HEK293T (cell line): ENCODE data around the gene PARP8.
"Not testable (repeated sequence)": the region's sequence is repeated elsewhere in the genome, so short reads cannot be mapped to it uniquely, and the experiment has no call there.

Experiments
- CTCF ChIA-PET: fragments of 350-600 bp; formaldehyde crosslinking; extraction: SDS; loops from one replicate; lab custom pipeline; 2021; ENCODE audit warnings: antibody characterized with exemption, inconsistent platforms; lab: Yijun Ruan, JAX
- POLR2A ChIA-PET: fragments of 350-600 bp; formaldehyde crosslinking; extraction: SDS; loops from one replicate; lab custom pipeline; 2020; ENCODE audit warnings: antibody characterized with exemption, inconsistent platforms; lab: Yijun Ruan, JAX
- DNase-seq: peaks from one replicate; pipeline ENCODE4 v3.0.0; 2012; ENCODE audit warnings: mixed read lengths; ENCODE audit errors: extremely low spot score
- ARNT ChIP-seq: fragments of 450-650 bp; IDR thresholded peaks from 2 replicates; pipeline ENCODE4 v1.6.1; 2017; ENCODE audit warnings: mild to moderate bottlenecking
- BHLHE40 ChIP-seq: fragments of 450-650 bp; IDR thresholded peaks from 2 replicates; pipeline ENCODE4 v1.6.1; 2016; ENCODE audit warnings: mild to moderate bottlenecking, moderate library complexity, borderline replicate concordance
- CTBP1 ChIP-seq: fragments of 450-650 bp; IDR thresholded peaks from 2 replicates; pipeline ENCODE4 v1.6.1; 2016; ENCODE audit warnings: borderline replicate concordance
- ELF4 ChIP-seq: fragments of 450-650 bp; IDR thresholded peaks from 2 replicates; pipeline ENCODE4 v1.6.1; 2017; ENCODE audit warnings: antibody characterized with exemption
- FOXA1 ChIP-seq: fragments of 450-650 bp; IDR thresholded peaks from 2 replicates; pipeline ENCODE4 v1.6.1; 2016; ENCODE audit warnings: mild to moderate bottlenecking
- FOXK2 ChIP-seq: fragments of 450-650 bp; IDR thresholded peaks from 2 replicates; pipeline ENCODE4 v1.6.1; 2016; ENCODE audit warnings: mild to moderate bottlenecking
- FOXM1 ChIP-seq: fragments of 450-650 bp; IDR thresholded peaks from 2 replicates; pipeline ENCODE4 v1.6.1; 2017; ENCODE audit warnings: mild to moderate bottlenecking, borderline replicate concordance
- HDGF ChIP-seq: fragments of 450-650 bp; IDR thresholded peaks from 2 replicates; pipeline ENCODE4 v1.6.1; 2017; ENCODE audit warnings: antibody characterized with exemption, borderline replicate concordance
- L3MBTL2 ChIP-seq: fragments of 450-650 bp; conservative IDR thresholded peaks from 2 replicates; pipeline ENCODE4 v1.6.1; 2016; ENCODE audit warnings: mild to moderate bottlenecking
- LEF1 ChIP-seq: fragments of 450-650 bp; IDR thresholded peaks from 2 replicates; pipeline ENCODE4 v1.6.1; 2017; ENCODE audit warnings: mild to moderate bottlenecking, borderline replicate concordance
- NFRKB ChIP-seq: fragments of 450-650 bp; IDR thresholded peaks from 2 replicates; pipeline ENCODE4 v1.6.1; 2016; ENCODE audit warnings: mild to moderate bottlenecking, moderate library complexity
- PKNOX1 ChIP-seq: fragments of 450-650 bp; IDR thresholded peaks from 2 replicates; pipeline ENCODE4 v1.6.1; 2016
- SP1 ChIP-seq: fragments of 450-650 bp; IDR thresholded peaks from 2 replicates; pipeline ENCODE4 v1.6.1; 2017
- SUZ12 ChIP-seq: fragments of 450-650 bp; IDR thresholded peaks from 2 replicates; pipeline ENCODE4 v1.6.1; 2016; ENCODE audit warnings: mild to moderate bottlenecking
- TARDBP ChIP-seq: fragments of 450-650 bp; IDR thresholded peaks from 2 replicates; pipeline ENCODE4 v1.6.1; 2016
- ZNF384 ChIP-seq: fragments of 450-650 bp; IDR thresholded peaks from 2 replicates; pipeline ENCODE4 v1.6.1; 2016

Gene PARP8

GRCh38 chr5:50794812-50795211 is 128.4 kb downstream of the PARP8 start:
- TF ChIP-seq NFRKB (no peak), BHLHE40 (no peak)
- CTCF ChIA-PET, result no interaction called here
- POLR2A ChIA-PET, result no interaction called here
- DNase-seq, result no peak

- no peak for DNase-seq
- ChIA-PET CTCF (no interaction called here), POLR2A (no interaction called here)
- TF ChIP-seq CTBP1 (no peak), BHLHE40 (no peak), TARDBP (no peak), L3MBTL2 (no peak), FOXA1 (no peak), HDGF (no peak), SUZ12 (no peak), PKNOX1 (no peak), ELF4 (no peak), FOXK2 (no peak), ARNT (no peak), SP1 (no peak), ZNF384 (no peak), FOXM1 (no peak), NFRKB (no peak), LEF1 (no peak)
Observed at GRCh38 chr5:50798002-50798401, 131.6 kb downstream of the PARP8 start.

DNA sequence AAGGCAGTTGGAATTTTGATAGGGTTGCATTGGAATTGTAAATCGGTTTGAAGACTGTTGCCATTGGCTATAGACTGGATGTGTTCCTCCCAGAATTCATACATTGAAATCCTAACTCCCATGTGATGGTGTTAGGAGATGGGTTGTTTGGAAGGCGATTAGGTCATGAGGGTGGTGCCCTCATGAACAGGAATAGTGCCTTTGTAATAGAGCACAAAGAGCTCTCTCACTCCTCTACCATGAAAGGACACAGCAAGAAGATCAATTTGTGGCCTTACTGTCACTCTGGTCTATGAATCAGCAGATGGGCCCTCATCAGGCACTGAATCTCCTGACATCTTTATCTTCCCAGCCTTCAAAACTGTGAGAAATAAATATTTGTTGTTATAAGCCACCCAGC is 133.2 kb downstream of the PARP8 start:
- ChIA-PET POLR2A (no interaction called here), CTCF (no interaction called here)
- no peak for DNase-seq
- TF ChIP-seq SP1 (no peak), HDGF (no peak), L3MBTL2 (no peak), TARDBP (no peak), ELF4 (no peak)

DNA sequence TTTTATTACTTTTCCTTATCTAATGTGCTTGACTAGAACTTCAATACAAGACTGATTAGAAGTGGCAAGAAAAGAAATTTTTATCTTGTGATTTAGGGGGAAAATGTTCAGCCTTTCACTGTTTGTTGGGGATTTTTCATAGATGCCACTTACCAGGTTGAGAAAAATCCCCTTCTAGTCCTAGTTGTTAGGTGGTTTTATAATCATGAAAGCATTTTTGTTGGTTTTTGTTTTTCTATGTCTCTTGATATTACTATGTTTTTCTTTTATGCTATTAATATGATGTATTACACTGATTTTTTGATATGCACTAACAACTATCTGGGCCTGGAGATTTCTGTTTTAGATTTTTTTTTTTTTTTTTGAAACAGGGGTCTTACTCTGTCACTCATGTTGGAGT is 134.0 kb downstream of the PARP8 start:
- TF ChIP-seq FOXK2 (no peak), SUZ12 (no peak), FOXM1 (no peak), FOXA1 (no peak), CTBP1 (no peak)
- POLR2A ChIA-PET, result no interaction called here
- DNase-seq, result no peak
- CTCF ChIA-PET, result no interaction called here

GRCh38 chr5:50807661-50808060 is 141.2 kb downstream of the PARP8 start:
- ChIA-PET CTCF (no interaction called here), POLR2A (no interaction called here)
- no peak for DNase-seq
- TF ChIP-seq SUZ12 (no peak), ZNF384 (no peak), FOXM1 (no peak), SP1 (no peak), TARDBP (no peak), HDGF (no peak), NFRKB (no peak), FOXK2 (no peak), FOXA1 (no peak)

DNA sequence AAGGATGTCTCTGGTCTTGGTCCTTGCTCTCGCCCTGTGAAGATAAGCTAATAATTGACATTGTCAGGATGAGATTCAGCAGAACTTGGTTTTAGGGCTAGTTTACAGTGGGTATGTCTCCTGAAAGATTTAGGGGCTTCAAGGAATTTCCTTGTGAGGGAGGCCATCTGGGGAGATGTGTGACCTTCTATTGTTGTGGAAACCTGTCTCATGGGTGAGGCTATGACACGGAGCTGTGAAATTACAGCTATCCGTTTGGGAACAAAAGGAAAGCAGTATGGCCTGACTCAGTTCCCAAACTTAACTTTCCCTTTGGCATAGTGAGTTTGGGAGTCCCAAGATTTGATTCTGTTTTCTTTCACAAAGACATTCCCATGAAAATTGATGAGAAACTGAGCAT is 142.0 kb downstream of the PARP8 start:
- ChIA-PET POLR2A (no interaction called here), CTCF (no interaction called here)
- no peak for DNase-seq
- TF ChIP-seq LEF1 (no peak), PKNOX1 (no peak), SP1 (no peak)

DNA sequence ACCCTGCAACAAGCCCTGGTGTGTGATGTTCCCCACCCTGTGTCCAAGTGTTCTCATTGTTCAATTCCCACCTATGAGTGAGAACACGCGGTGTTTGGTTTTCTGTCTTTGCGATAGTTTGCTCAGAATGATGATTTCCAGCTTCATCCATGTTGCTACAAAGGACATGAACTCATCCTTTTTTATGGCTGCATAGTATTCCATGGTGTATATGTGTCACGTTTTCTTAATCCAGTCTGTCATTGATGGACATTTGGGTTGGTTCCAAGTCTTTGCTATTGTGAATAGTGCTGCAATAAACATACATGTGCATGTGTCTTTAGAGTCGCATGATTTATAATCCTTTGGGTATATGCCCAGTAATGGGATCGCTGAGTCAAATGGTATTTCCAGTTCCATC is 145.3 kb downstream of the PARP8 start:
- POLR2A ChIA-PET, DNase-seq, CTCF ChIA-PET: not testable (repeated sequence)

DNA sequence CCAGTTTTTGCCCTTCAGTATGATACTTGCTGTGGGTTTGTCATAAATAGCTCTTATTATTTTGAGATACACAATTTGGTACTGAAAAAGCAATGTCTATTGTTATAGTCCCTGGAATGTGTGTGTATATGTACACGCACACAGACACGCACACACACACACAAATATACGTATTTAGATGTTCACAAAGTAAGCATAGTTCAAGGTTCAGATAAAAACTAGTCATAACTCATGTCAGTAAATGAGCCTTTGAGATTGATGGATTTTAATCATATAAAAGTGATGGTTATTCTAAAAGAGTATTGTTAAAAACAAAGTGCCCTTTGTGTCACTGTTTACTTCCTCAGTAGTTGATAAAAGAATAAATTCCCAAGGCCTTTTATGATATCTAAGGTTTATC is 147.3 kb downstream of the PARP8 start:
- ChIA-PET POLR2A (no interaction called here), CTCF (no interaction called here)
- TF ChIP-seq SUZ12 (no peak), ARNT (no peak), ZNF384 (no peak), ELF4 (no peak), TARDBP (no peak), FOXA1 (no peak), L3MBTL2 (no peak), HDGF (no peak), PKNOX1 (no peak), SP1 (no peak), CTBP1 (no peak), FOXK2 (no peak), NFRKB (no peak), FOXM1 (no peak), LEF1 (no peak), BHLHE40 (no peak)
- no peak for DNase-seq
